Loucy (cell line): ENCODE results near the gene SERPINB6.

Source experiments
- CTCF ChIP-seq: fragments of 200-600 bp; sonication (generic); conservative IDR thresholded peaks from 2 replicates; pipeline ENCODE4 v1.5.1; 2014; ENCODE audit warnings: mild to moderate bottlenecking, antibody characterized with exemption, low read length
- EZH2phosphoT487 ChIP-seq: fragments of 200-600 bp; IDR thresholded peaks from 2 replicates; pipeline ENCODE4 v1.6.1; 2018; ENCODE audit warnings: antibody characterized with exemption, mild to moderate bottlenecking, moderate library complexity, borderline replicate concordance

GRCh38 chr6:2990932-2991506 is 19.7 kb upstream of the SERPINB6 start:
- TF ChIP-seq CTCF = no peak
- no peak for TF ChIP-seq EZH2phosphoT487
